Nephron progenitor cell (in vitro differentiated cells): ENCODE data around the gene PMEL.

Experiments used
- DNase-seq: peaks from one replicate; pipeline ENCODE4 v3.0.0; 2021
- H3K27ac Mint-ChIP-seq: 2 replicates; pipeline ENCODE4 v1.8.0; 2021; ENCODE audit warnings: mild to moderate bottlenecking, moderate library complexity, mixed read lengths
- H3K27me3 Mint-ChIP-seq: 2 replicates; pipeline ENCODE4 v1.8.0; 2021; ENCODE audit warnings: mild to moderate bottlenecking, low read depth, mixed read lengths; ENCODE audit not compliant: poor library complexity
- H3K36me3 Mint-ChIP-seq: 2 replicates; pipeline ENCODE4 v1.8.0; 2021; ENCODE audit warnings: low read depth, mixed read lengths
- H3K4me1 Mint-ChIP-seq: 2 replicates; pipeline ENCODE4 v1.8.0; 2021; ENCODE audit warnings: mixed read lengths
- H3K4me3 Mint-ChIP-seq: 2 replicates; pipeline ENCODE4 v1.8.0; 2021; ENCODE audit warnings: mild to moderate bottlenecking, moderate library complexity, mixed read lengths
- H3K9me3 Mint-ChIP-seq: 2 replicates; pipeline ENCODE4 v1.8.0; 2021; ENCODE audit warnings: mild to moderate bottlenecking, moderate library complexity, mixed read lengths
- CTCF ChIP-seq: fragments of 200-600 bp; sonication (generic); IDR thresholded peaks from 2 replicates; pipeline ENCODE4 v1.5.0; 2021; ENCODE audit warnings: antibody characterized with exemption

PMEL gene

GRCh38 chr12:55965941-55966407 lies at the start of gene PMEL:
Gene PMEL, minus strand, starts transcription at chr12:55966042. Its CDS starts 31 bp downstream, at chr12:55966011.
- H3K4me3 Mint-ChIP-seq, result peak within 1 kb of the TSS; percentile 99

GRCh38 chr12:56014205-56014604 lies 48.4 kb upstream of the PMEL start:
- Mint-ChIP-seq H3K36me3 (peaks cover 44% of the 10 kb centered on the region), H3K27me3 (peaks cover 3% of the 10 kb centered on the region), H3K4me1 (peaks cover 53% of the 10 kb centered on the region), H3K27ac (no peak overlapping the region), H3K9me3 (no peaks in the 10 kb centered on the region), H3K4me3 (no peak overlapping the region)
- DNase-seq, result no peak
- no peak for TF ChIP-seq CTCF

More at GRCh38 chr12:55965941-55966407, at the start of gene PMEL:
- peak; percentile 18 for DNase-seq
- Mint-ChIP-seq H3K36me3 (peaks cover 11% of the 10 kb centered on the region), H3K4me1 (peaks cover 45% of the 10 kb centered on the region), H3K27me3 (peaks cover 2% of the 10 kb centered on the region), H3K9me3 (no peaks in the 10 kb centered on the region), H3K27ac (peak within 1 kb of the TSS; percentile 95)
- TF ChIP-seq CTCF, result no peak

GRCh38 chr12:56013482-56013881 lies 47.6 kb upstream of the PMEL start:
- TF ChIP-seq CTCF, result no peak
- Mint-ChIP-seq H3K9me3 (no peaks in the 10 kb centered on the region), H3K4me3 (no peak overlapping the region), H3K27me3 (peaks cover 3% of the 10 kb centered on the region), H3K36me3 (peaks cover 42% of the 10 kb centered on the region), H3K4me1 (peaks cover 55% of the 10 kb centered on the region), H3K27ac (peak overlapping the region; percentile 58)
- DNase-seq, result no peak

GRCh38 chr12:56011509-56012090 lies 45.8 kb upstream of the PMEL start:
- peaks cover 31% of the 10 kb centered on the region for H3K36me3 Mint-ChIP-seq
- peaks cover 63% of the 10 kb centered on the region for H3K4me1 Mint-ChIP-seq
- TF ChIP-seq CTCF, result no peak
- H3K27me3 Mint-ChIP-seq, result peaks cover 3% of the 10 kb centered on the region
- H3K9me3 Mint-ChIP-seq, result no peaks in the 10 kb centered on the region
- no peak overlapping the region for H3K4me3 Mint-ChIP-seq
- H3K27ac Mint-ChIP-seq, result no peak overlapping the region
- no peak for DNase-seq

- Mint-ChIP-seq H3K27ac (peak overlapping the region; percentile 61), H3K9me3 (no peaks in the 10 kb centered on the region), H3K4me1 (peaks cover 68% of the 10 kb centered on the region), H3K4me3 (peak overlapping the region; percentile 49), H3K36me3 (peaks cover 41% of the 10 kb centered on the region), H3K27me3 (peaks cover 3% of the 10 kb centered on the region)
- no peak for TF ChIP-seq CTCF
- DNase-seq, result no peak
These were observed 44.3 kb upstream of the PMEL start for GRCh38 chr12:56010111-56010570.
